Measurements from ENCODE around the gene COA8.
A peak's percentile ranks its signal among the peaks of the same experiment; 100 is the strongest.

The COA8 gene

DNA sequence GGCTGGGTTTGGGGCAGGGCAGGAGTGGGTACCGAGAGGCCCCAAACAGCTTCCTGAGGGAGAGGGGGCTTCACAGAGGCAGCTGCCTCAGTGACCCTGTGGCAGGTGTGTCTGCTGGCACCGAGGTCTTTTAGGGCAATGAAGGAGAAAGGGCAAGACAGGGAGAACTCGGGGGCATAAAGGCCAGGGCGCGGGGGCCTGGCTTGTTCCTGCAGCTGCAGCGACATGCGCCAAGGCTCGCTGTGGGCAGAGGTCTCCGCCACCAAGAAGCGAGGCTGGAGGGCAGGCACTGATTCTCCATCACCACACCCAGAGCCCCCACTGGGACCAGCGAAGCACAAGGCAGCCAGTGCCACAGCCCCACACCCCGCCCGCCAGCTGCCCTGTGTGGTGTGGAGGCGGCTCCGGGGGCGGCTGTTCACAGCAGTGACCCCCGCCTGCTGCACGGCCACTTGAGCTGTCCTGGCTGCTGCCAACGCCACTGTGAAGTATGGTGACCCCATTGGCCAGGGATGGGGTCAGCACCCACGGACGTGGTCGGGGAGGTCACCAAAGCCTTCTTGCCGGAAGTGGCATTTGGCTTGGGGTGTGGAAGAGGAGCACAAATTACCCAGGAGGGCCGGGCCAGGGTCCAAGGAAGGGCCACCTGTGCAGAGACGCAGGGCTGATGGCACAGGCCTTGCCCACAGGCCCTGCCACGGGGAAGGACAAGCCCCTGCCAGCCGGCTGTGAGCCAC is 16.7 kb upstream of the COA8 start:
- TF ChIP-seq CTCF (IDR thresholded peaks at IDR 0.05; ENCODE audit: low read depth, low read length) = no peak
- no peak overlapping the region for H3K4me3 ChIP-seq (ENCODE audit: low read depth, low read length)

DNA sequence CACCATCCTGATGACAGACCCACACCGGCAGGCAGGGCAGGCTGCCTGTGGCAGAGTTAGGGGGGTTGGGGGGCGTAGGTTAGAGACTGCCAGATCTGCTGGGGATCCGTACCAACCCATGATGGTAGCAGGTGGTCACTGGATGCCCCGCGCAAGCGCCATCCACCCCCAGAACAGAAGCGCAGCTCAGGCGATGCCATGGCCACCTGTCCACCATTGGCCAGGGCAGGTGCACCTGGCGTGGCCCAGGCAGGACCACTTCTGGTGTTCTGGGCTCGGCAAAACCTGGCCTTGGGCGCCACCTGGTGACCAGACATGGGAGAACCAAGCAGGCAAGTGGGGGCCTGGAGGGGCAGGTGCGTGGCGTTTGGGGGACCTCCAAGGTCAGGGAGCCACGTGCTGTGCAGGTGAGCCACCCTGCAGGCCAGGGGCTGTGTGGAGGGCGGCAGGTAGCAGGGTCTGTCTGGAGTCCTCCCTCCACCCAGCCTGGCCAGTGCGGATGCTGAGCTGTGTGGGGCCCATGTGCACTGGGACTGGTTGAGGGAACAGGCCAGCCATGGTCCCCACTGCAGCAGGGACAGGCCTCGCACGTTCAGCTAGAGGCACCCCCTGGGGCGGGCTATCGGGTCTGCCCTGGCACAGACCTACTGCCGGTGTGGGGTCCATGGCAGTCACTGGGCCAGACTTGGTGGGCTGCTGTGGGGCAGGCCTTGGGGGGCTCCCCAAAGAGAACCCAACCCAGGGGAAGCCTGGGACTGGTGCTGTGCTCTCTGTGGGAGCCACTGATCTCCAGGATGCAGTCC is 15.9 kb upstream of the COA8 start:
- no peak overlapping the region for H3K4me3 ChIP-seq (ENCODE audit: low read depth, low read length)
- TF ChIP-seq CTCF (IDR thresholded peaks at IDR 0.05; ENCODE audit: low read depth, low read length) = peak; percentile 84

- no peak overlapping the region for H3K4me3 ChIP-seq (ENCODE audit: low read depth, low read length)
- TF ChIP-seq CTCF (IDR thresholded peaks at IDR 0.05; ENCODE audit: low read depth, low read length) = no peak
These were observed 15.3 kb upstream of the COA8 start for GRCh38 chr14:103547455-103547940.

DNA sequence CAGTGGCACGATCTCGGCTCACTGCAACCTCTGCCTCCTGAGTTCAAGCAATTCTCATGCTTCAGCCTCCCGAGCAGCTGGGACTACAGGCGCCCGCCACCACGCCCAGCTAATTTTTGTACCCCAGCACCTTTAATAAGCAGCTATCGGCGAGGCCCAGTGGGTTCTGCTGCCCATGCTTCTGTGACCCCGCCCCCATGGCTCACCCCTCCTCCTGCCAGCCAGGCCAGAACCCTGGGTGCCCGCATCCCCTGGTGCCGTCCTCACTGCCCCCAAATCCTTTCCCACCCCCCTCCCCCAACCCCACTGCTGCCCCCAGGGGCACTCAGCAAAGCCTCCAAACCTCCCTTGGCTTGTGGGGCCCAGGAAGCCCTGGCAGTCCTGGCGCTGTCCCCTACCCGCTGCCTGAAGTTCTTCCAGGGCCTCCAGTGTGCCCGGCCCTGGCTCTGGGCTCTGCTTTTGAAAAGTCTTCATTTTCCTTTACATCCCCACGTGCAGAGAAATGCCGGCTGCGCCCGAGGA is 14.8 kb upstream of the COA8 start:
- H3K4me3 ChIP-seq (ENCODE audit: low read depth, low read length) = no peak overlapping the region
- TF ChIP-seq CTCF (IDR thresholded peaks at IDR 0.05; ENCODE audit: low read depth, low read length) = no peak

DNA sequence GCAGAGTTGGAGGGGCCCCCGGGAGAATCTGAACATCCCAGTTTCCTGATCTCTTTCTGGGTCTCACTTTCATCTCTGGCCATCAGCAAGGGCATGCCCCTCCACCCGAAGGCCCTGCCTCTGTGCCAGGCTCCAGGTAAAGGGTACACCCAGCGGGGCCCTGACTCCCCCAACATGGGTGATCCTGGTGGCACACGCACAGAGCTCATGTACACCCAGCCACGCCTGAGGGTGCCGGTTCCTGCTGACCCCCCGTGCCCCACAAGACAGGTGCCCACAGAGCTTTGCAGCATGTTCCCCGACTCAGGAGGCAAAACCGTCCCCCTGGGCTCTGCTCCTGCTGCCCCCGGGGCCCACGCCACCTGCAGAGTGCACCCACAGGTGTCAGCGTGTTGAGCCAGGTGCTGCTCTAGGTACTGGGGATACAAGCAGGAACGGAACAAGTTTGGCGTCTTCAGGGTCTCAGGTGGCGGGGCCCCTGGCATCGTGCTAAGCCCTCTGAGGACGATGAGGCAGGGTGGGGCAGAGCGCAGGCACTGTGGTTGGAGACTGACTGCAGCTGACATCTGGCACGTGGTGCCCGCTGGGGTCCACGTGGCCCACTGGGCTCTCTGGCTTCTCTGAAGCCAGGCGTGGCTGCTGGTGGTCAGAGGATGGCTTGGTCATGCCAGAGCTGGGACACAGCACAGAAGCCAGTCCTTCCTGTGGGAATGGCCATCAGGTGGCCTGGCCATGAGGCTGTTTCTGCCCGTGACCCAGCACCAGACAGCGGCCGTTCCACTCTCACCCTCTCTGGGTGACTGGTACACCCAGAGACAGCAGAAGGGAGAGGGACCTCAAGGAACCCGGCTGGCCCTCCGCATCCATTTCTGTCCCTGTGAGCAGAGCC is 14.1 kb upstream of the COA8 start:
- H3K4me3 ChIP-seq (ENCODE audit: low read depth, low read length) = no peak overlapping the region

More for the DNA sequence above, 14.1 kb upstream of the COA8 start:
- TF ChIP-seq CTCF (IDR thresholded peaks at IDR 0.05; ENCODE audit: low read depth, low read length) = no peak
